Ramos (cell line): Measurements from ENCODE around the gene ISX.

Experiments used
- in situ Hi-C: fragments of 300-500 bp; cut with MboI; formaldehyde crosslinking; loops from one replicate; pipeline ENCODE4 v1.14.3; 2022; ENCODE audit warnings: low sequenced_read_pairs; ENCODE audit not compliant: unreplicated experiment

Gene ISX

GRCh38 chr22:35051013-35051535, 14.9 kb upstream of the ISX start:
- in situ Hi-C loops, result no loop called here

- in situ Hi-C loops, result no loop called here
Measured at GRCh38 chr22:35051791-35052190, 14.2 kb upstream of the ISX start.

- in situ Hi-C loops, result no loop called here
Measured at GRCh38 chr22:35053060-35053835, 12.7 kb upstream of the ISX start.

GRCh38 chr22:35054064-35054463, 11.9 kb upstream of the ISX start:
- in situ Hi-C loops, result no loop called here

GRCh38 chr22:35056486-35056885, 9.5 kb upstream of the ISX start:
- in situ Hi-C loops, result no loop called here

- in situ Hi-C loops, result no loop called here
Measured at GRCh38 chr22:35057155-35057554, 8.8 kb upstream of the ISX start.

- in situ Hi-C loops, result no loop called here
Measured at GRCh38 chr22:35059632-35060031, 6.3 kb upstream of the ISX start.

- in situ Hi-C loops, result no loop called here
Measured at GRCh38 chr22:35064664-35065063, 1.3 kb upstream of the ISX start.

GRCh38 chr22:35065183-35065582, 775 bp upstream of the ISX start:
- in situ Hi-C loops, result no loop called here

GRCh38 chr22:35066768-35067167, 810 bp downstream of the ISX start:
- in situ Hi-C loops, result no loop called here

- in situ Hi-C loops, result no loop called here
Measured at GRCh38 chr22:35069541-35069940, 3.6 kb downstream of the ISX start.

- in situ Hi-C loops, result no loop called here
Measured at GRCh38 chr22:35070451-35071093, 4.6 kb downstream of the ISX start.

- in situ Hi-C loops, result no loop called here
Measured at GRCh38 chr22:35071784-35072183, 5.8 kb downstream of the ISX start.

GRCh38 chr22:35072925-35073324, 7.0 kb downstream of the ISX start:
- in situ Hi-C loops, result no loop called here

GRCh38 chr22:35074583-35074982, 8.6 kb downstream of the ISX start:
- in situ Hi-C loops, result no loop called here

- in situ Hi-C loops, result no loop called here
Measured at GRCh38 chr22:35076630-35077029, 10.7 kb downstream of the ISX start.

- in situ Hi-C loops, result no loop called here
Measured at GRCh38 chr22:35085621-35086020, 19.7 kb downstream of the ISX start.

- in situ Hi-C loops, result no loop called here
Measured at GRCh38 chr22:35089139-35089538, 23.2 kb downstream of the ISX start.

GRCh38 chr22:35092406-35092805, 26.4 kb downstream of the ISX start:
- in situ Hi-C loops, result no loop called here

GRCh38 chr22:35098921-35099320, 33.0 kb downstream of the ISX start:
- in situ Hi-C loops, result no loop called here

GRCh38 chr22:35099883-35100282, 33.9 kb downstream of the ISX start:
- in situ Hi-C loops, result no loop called here

GRCh38 chr22:35102663-35103062, 36.7 kb downstream of the ISX start:
- in situ Hi-C loops, result no loop called here
